GM12878 (cell line): ENCODE data around the gene RNF7. TPM values are rescaled to one million over a fixed set of nuclear protein-coding genes. Genes with fewer than 3 reads are reported as not detected.

Experiments used
- ATAC-seq: fragments of 200-7000 bp; cut with Tn5 transposase; 3 replicates; pipeline ENCODE4 v1.9.1; 2020; ENCODE audit warnings: mild to moderate bottlenecking, moderate library complexity
- BruUV-seq: library from RNA; stranded (reverse); fragments of 400-500 nt; replicated peaks from 2 replicates; lab custom pipeline; 2021; lab: Mats Ljungman, UMichigan
- CTCF ChIA-PET: fragments of 300-600 bp; sonication (Branson Sonifier 250); formaldehyde crosslinking; extraction: SDS; loops from one replicate; lab custom pipeline; 2021; ENCODE audit warnings: inconsistent platforms; lab: Yijun Ruan, JAX
- POLR2A ChIA-PET: fragments of 350-600 bp; formaldehyde crosslinking; extraction: SDS; loops from one replicate; lab custom pipeline; 2021; ENCODE audit warnings: inconsistent platforms; lab: Charles Lee
- RAD21 ChIA-PET: fragments of 300-600 bp; sonication (Branson Sonifier 250); formaldehyde crosslinking; loops from one replicate; lab custom pipeline; 2023; ENCODE audit warnings: antibody characterized with exemption; ENCODE audit not compliant: unreplicated experiment; lab: Charles Lee
- SMC1A ChIA-PET: fragments of 300-600 bp; sonication (Branson Sonifier 250); formaldehyde crosslinking; loops from one replicate; lab custom pipeline; 2023; ENCODE audit not compliant: unreplicated experiment, uncharacterized antibody; lab: Charles Lee
- DNase-seq: peaks from one replicate; pipeline ENCODE4 v3.0.0-alpha.2; 2011; ENCODE audit warnings: low read depth, low spot score
- FAIRE-seq: peaks from 3 replicates; lab custom pipeline; 2011; peaks lifted over from hg19 to GRCh38; lab: Jason Lieb, UNC
- H2AFZ ChIP-seq: 2 replicates; pipeline ENCODE4 v1.6.0; 2011; ENCODE audit warnings: low read depth, low read length, control low read depth; ENCODE audit not compliant: control insufficient read depth
- H3K27ac ChIP-seq: 2 replicates; pipeline ENCODE4 v1.5.1; 2011; ENCODE audit warnings: control low read depth; ENCODE audit not compliant: control insufficient read depth, insufficient read depth
- H3K27me3 ChIP-seq, 2 experiments: replicated peaks in 1 of 2; 2 replicates each; pipeline versions ENCODE4 v1.6.0 to v1.6.1; 2011; ENCODE audit warnings: low read length in 1 of 2; ENCODE audit not compliant: control insufficient read depth in 2 of 2, insufficient read depth in 2 of 2
- H3K36me3 ChIP-seq, 2 experiments: 2 replicates each; pipeline ENCODE4 v1.5.1; 2011; ENCODE audit warnings: low read length in 1 of 2; ENCODE audit not compliant: control insufficient read depth in 2 of 2, insufficient read depth in 2 of 2
- H3K4me1 ChIP-seq: 2 replicates; pipeline ENCODE4 v1.6.1; 2011; ENCODE audit warnings: mild to moderate bottlenecking, low read length, moderate library complexity, mixed read lengths; ENCODE audit not compliant: control insufficient read depth, insufficient read depth
- H3K4me2 ChIP-seq: 2 replicates; pipeline ENCODE4 v1.6.0; 2011; ENCODE audit warnings: control low read depth; ENCODE audit not compliant: control insufficient read depth, insufficient read depth
- H3K4me3 ChIP-seq: fragments of 200-600 bp; sonication (generic); 2 replicates; pipeline ENCODE4 v1.5.1; 2016
- H3K79me2 ChIP-seq: 2 replicates; pipeline ENCODE4 v1.6.0; 2011; ENCODE audit warnings: low read length; ENCODE audit not compliant: control insufficient read depth, insufficient read depth
- H3K9ac ChIP-seq: 2 replicates; pipeline ENCODE4 v1.8.0; 2011; ENCODE audit warnings: low read length, control low read depth, mixed read lengths; ENCODE audit not compliant: control insufficient read depth, insufficient read depth
- H3K9me3 ChIP-seq: replicated peaks from 3 replicates; pipeline ENCODE4 v1.5.1; 2011; ENCODE audit warnings: mild to moderate bottlenecking, low read length; ENCODE audit not compliant: control insufficient read depth, insufficient read depth
- H4K20me1 ChIP-seq: 2 replicates; pipeline ENCODE4 v1.6.0; 2011; ENCODE audit not compliant: control insufficient read depth, insufficient read depth
- EGR1 ChIP-seq, 2 experiments: IDR thresholded peaks; 1 replicate in 1 of 2; 2 replicates in 1 of 2; pipeline ENCODE4 v1.6.1; 2011 to 2012; ENCODE audit warnings: low read depth in 2 of 2, low read length in 2 of 2, borderline replicate concordance in 1 of 2, mild to moderate bottlenecking in 1 of 2, moderate library complexity in 1 of 2
- ETV6 ChIP-seq, 2 experiments: fragments of 450-650 bp in 1 of 2; IDR thresholded peaks in 1 of 2; conservative IDR thresholded peaks in 1 of 2; 2 replicates each; pipeline ENCODE4 v1.6.1; 2014; ENCODE audit warnings: antibody characterized with exemption in 1 of 2, borderline replicate concordance in 1 of 2, low read depth in 1 of 2, mild to moderate bottlenecking in 1 of 2, moderate library complexity in 1 of 2
- HDAC6 ChIP-seq: fragments of 200-600 bp; sonication (generic); IDR thresholded peaks from one replicate; pipeline ENCODE4 v1.8.0; 2017; ENCODE audit warnings: antibody characterized with exemption; ENCODE audit not compliant: unreplicated experiment
- IRF5 ChIP-seq: fragments of 450-650 bp; IDR thresholded peaks from 2 replicates; pipeline ENCODE4 v1.6.1; 2017; ENCODE audit warnings: borderline replicate concordance
- MXI1 ChIP-seq: fragments of 150-350 bp; IDR thresholded peaks from 2 replicates; pipeline ENCODE4 v1.6.1; 2011; ENCODE audit warnings: low read depth, mild to moderate bottlenecking, inconsistent platforms, low read length, improper control_type of control experiment
- NFYB ChIP-seq: IDR thresholded peaks from 2 replicates; pipeline ENCODE4 v1.6.1; 2011; ENCODE audit warnings: low read depth, mild to moderate bottlenecking, low read length, improper control_type of control experiment, moderate library complexity; ENCODE audit not compliant: insufficient read depth
- NR2F1 ChIP-seq: fragments of 450-650 bp; conservative IDR thresholded peaks from 2 replicates; pipeline ENCODE4 v1.6.1; 2017; ENCODE audit warnings: mild to moderate bottlenecking
- REST ChIP-seq: IDR thresholded peaks from 2 replicates; pipeline ENCODE4 v1.6.1; 2012; ENCODE audit warnings: mild to moderate bottlenecking, low read depth, low read length
- SIX5 ChIP-seq: IDR thresholded peaks from 2 replicates; pipeline ENCODE4 v1.6.1; 2011; ENCODE audit warnings: mild to moderate bottlenecking, low read depth, low read length, moderate library complexity; ENCODE audit not compliant: severe bottlenecking
- SPI1 ChIP-seq: IDR thresholded peaks from 2 replicates; pipeline ENCODE4 v1.6.1; 2011; ENCODE audit warnings: low read depth, mild to moderate bottlenecking, low read length, moderate library complexity, borderline replicate concordance; ENCODE audit not compliant: insufficient read depth
- STAT1 ChIP-seq: fragments of 450-650 bp; conservative IDR thresholded peaks from 2 replicates; pipeline ENCODE4 v1.6.1; 2014; ENCODE audit warnings: antibody characterized with exemption, mild to moderate bottlenecking
- WRNIP1 ChIP-seq: IDR thresholded peaks from 2 replicates; pipeline ENCODE4 v1.6.1; 2011; ENCODE audit warnings: low read depth, low read length, improper control_type of control experiment, borderline replicate concordance
- ZBTB33 ChIP-seq: fragments of 450-650 bp; IDR thresholded peaks from 2 replicates; pipeline ENCODE4 v1.6.1; 2017; ENCODE audit warnings: mild to moderate bottlenecking
- ZNF24 ChIP-seq: fragments of 450-650 bp; IDR thresholded peaks from 2 replicates; pipeline ENCODE4 v1.6.1; 2017; ENCODE audit warnings: antibody characterized with exemption, mild to moderate bottlenecking
- WGBS: methylation state at CpG from one replicate; pipeline ENCODE4 v1.1.6; 2016; ENCODE audit warnings: low lambda C conversion rate; ENCODE audit not compliant: insufficient replicate concordance, insufficient coverage; ENCODE audit errors: missing lambda C conversion rate; 5-methylcytosine and 5-hydroxymethylcytosine counted together
- in situ Hi-C: fragments of 300-500 bp; cut with MboI; formaldehyde crosslinking; loops from 9 replicates; pipeline ENCODE4 v1.14.3; 2018; ENCODE audit warnings: mixed read lengths
- intact Hi-C: fragments of 100-400 bp; cut with micrococcal nuclease; formaldehyde crosslinking; loops from one replicate; pipeline ENCODE4 v1.14.2; 2022; ENCODE audit not compliant: unreplicated experiment
- polyA plus RNA-seq, 11 experiments: library from polyadenylated mRNA; depleted of rRNA in 4 of 11; unstranded in 6 of 11; stranded (reverse) in 5 of 11; fragments of >200 nt; fragmentation: Nextera tagmentation in 4 of 11; fragmentation: Illumina TruSeq in 1 of 11; extraction: Ambion mirVana in 4 of 11; extraction: Trizol in 1 of 11; gene quantifications; 1 replicate in 1 of 11; 2 replicates in 10 of 11; pipeline versions ENCODE4 v1.2.1 to v1.2.3, GENCODE V29; 2011 to 2016; ENCODE audit warnings: inconsistent platforms in 2 of 11, missing spikeins in 2 of 11, low read depth in 1 of 11
- total RNA-seq, 4 experiments: library from RNA; depleted of rRNA in 3 of 4; stranded (reverse); fragments of >200 nt in 3 of 4; fragmentation: Illumina TruSeq in 1 of 4; extraction: Trizol in 1 of 4; gene quantifications; 2 replicates each; pipeline versions ENCODE4 v1.2.1 to v1.2.3, GENCODE V29; 2013 to 2021

Gene RNF7
- total and polyA plus RNA-seq, 10 of the 15 experiments (the other 5 are each of a cell fraction or from before 2014, with no cell fraction given) = 36.0 to 146 (median 76.4) TPM

GRCh38 chr3:141735176-141735575 lies 2.9 kb upstream of the RNF7 start (continued):
- TF ChIP-seq REST (no peak), SIX5 (no peak), ETV6 (conservative IDR thresholded peaks at IDR 0.05 in 1 of 2, IDR thresholded peaks at IDR 0.05 in 1 of 2; ENCODE audit: borderline replicate concordance in 1 of 2, low read depth in 1 of 2) (no peak), EGR1 (IDR thresholded peaks at IDR 0.05; ENCODE audit: borderline replicate concordance in 1 of 2, low read depth in 2 of 2, low read length in 2 of 2) (no peak)

GRCh38 chr3:141735770-141736465 lies 2.2 kb upstream of the RNF7 start:
- DNase-seq = no peak
- in situ Hi-C loops = no loop called here
- Histone ChIP-seq H3K27me3 (no peaks in the 10 kb centered on the region), H3K36me3 (peaks cover 0 to under 1% of the 10 kb centered on the region in 2 experiments; a peak in 1 of 4 replicates), H4K20me1 (no peaks in the 10 kb centered on the region), H3K4me2 (no peak overlapping the region), H3K4me1 (0 out of 2 replicates have a peak, but pooled peaks cover 5% of the 10 kb centered on the region), H3K79me2 (peaks cover 28% of the 10 kb centered on the region), H3K9ac (no peak overlapping the region), H3K4me3 (no peak overlapping the region), H2AFZ (no peak overlapping the region), H3K9me3 (no peaks in the 10 kb centered on the region), H3K27ac (no peak overlapping the region)
- ChIA-PET SMC1A (no interaction called here), CTCF (interaction anchor here (0.9 kb wide), 1 partner anchor 8 kb away, joined by 3 read pairs; no protein-coding TSS in a partner anchor), RAD21 (no interaction called here), POLR2A (no interaction called here)
- intact Hi-C loops = loop anchor here (5.0 kb wide), 1 partner anchor 546 kb away; no protein-coding TSS in a partner anchor
- WGBS = 70% methylated on average over 7 of the region's 7 CpGs
- BruUV-seq = no TSS peak
- ATAC-seq = no peak
- no peak for FAIRE-seq
- no peak for TF ChIP-seq STAT1
- no peak for TF ChIP-seq HDAC6
- TF ChIP-seq NR2F1 = no peak
- TF ChIP-seq MXI1 = no peak
- TF ChIP-seq IRF5 = no peak
- TF ChIP-seq ZNF24 = no peak
- TF ChIP-seq SPI1 = no peak
- TF ChIP-seq NFYB = no peak
- no peak for TF ChIP-seq ZBTB33
- no peak for TF ChIP-seq WRNIP1
